Keratinocyte (primary cell): ENCODE measurements around the gene AKR1A1. TPM values are rescaled to one million over a fixed set of nuclear protein-coding genes. Genes with fewer than 3 reads are reported as not detected.

Experiments
- DNase-seq: peaks from one replicate; pipeline ENCODE4 v3.0.0-alpha.2; 2011; ENCODE audit warnings: low read depth, missing footprints, low spot score
- FAIRE-seq: peaks from 2 replicates; lab custom pipeline; 2011; peaks lifted over from hg19 to GRCh38; lab: Jason Lieb, UNC
- H2AFZ ChIP-seq: 2 replicates; pipeline ENCODE4 v1.6.0; 2012; ENCODE audit warnings: low read length, control low read depth, inconsistent platforms; ENCODE audit not compliant: control insufficient read depth
- H3K27ac ChIP-seq: 2 replicates; pipeline ENCODE4 v1.5.1; 2011; ENCODE audit warnings: low read length; ENCODE audit not compliant: control insufficient read depth, insufficient read depth
- H3K27me3 ChIP-seq: 3 replicates; pipeline ENCODE4 v1.6.0; 2011; ENCODE audit warnings: low read length; ENCODE audit not compliant: control insufficient read depth, insufficient read depth; ENCODE audit errors: extremely low read depth
- H3K36me3 ChIP-seq, 2 experiments: 2 replicates in 1 of 2; 3 replicates in 1 of 2; pipeline ENCODE4 v1.5.1; 2011; ENCODE audit warnings: low read length in 2 of 2, mild to moderate bottlenecking in 1 of 2; ENCODE audit not compliant: control insufficient read depth in 2 of 2, insufficient read depth in 2 of 2; ENCODE audit errors: extremely low read depth in 1 of 2
- H3K4me1 ChIP-seq: 3 replicates; pipeline ENCODE4 v1.5.1; 2011; ENCODE audit warnings: low read length; ENCODE audit not compliant: control insufficient read depth, insufficient read depth; ENCODE audit errors: extremely low read depth
- H3K4me2 ChIP-seq: 3 replicates; pipeline ENCODE4 v1.6.0; 2011; ENCODE audit warnings: low read depth, low read length; ENCODE audit not compliant: control insufficient read depth, insufficient read depth; ENCODE audit errors: extremely low read depth
- H3K4me3 ChIP-seq, 3 experiments: fragments of 200-600 bp in 1 of 3; sonication (generic) in 1 of 3; 2 replicates in 2 of 3; 3 replicates in 1 of 3; pipeline ENCODE4 v1.5.1; 2011 to 2016; ENCODE audit warnings: low read length in 3 of 3, mild to moderate bottlenecking in 3 of 3, control low read depth in 2 of 3, inconsistent platforms in 1 of 3, low read depth in 1 of 3, mixed read lengths in 1 of 3, mixed run types in 1 of 3, moderate library complexity in 1 of 3; ENCODE audit not compliant: control insufficient read depth in 2 of 3, insufficient read depth in 2 of 3; ENCODE audit errors: extremely low read depth in 1 of 3
- H3K79me2 ChIP-seq: 2 replicates; pipeline ENCODE4 v1.6.0; 2012; ENCODE audit warnings: low read length; ENCODE audit not compliant: control insufficient read depth, insufficient read depth
- H3K9ac ChIP-seq: 3 replicates; pipeline ENCODE4 v1.6.0; 2011; ENCODE audit warnings: low read length; ENCODE audit not compliant: control insufficient read depth, insufficient read depth; ENCODE audit errors: extremely low read depth
- H3K9me1 ChIP-seq: 3 replicates; pipeline ENCODE4 v1.6.0; 2011; ENCODE audit warnings: low read length; ENCODE audit not compliant: control insufficient read depth, insufficient read depth; ENCODE audit errors: extremely low read depth
- H3K9me3 ChIP-seq: 2 replicates; pipeline ENCODE4 v1.5.1; 2012; ENCODE audit warnings: low read depth, low read length; ENCODE audit not compliant: control insufficient read depth
- H4K20me1 ChIP-seq: 3 replicates; pipeline ENCODE4 v1.6.0; 2011; ENCODE audit warnings: low read length; ENCODE audit not compliant: control insufficient read depth, insufficient read depth; ENCODE audit errors: extremely low read depth
- CTCF ChIP-seq, 3 experiments: IDR thresholded peaks in 1 of 3; conservative IDR thresholded peaks in 1 of 3; optimal IDR thresholded peaks in 1 of 3; 2 replicates in 2 of 3; 3 replicates in 1 of 3; pipeline versions ENCODE3 to v1.5.1; 2011; ENCODE audit warnings: low read length in 3 of 3, mild to moderate bottlenecking in 3 of 3, moderate library complexity in 2 of 3, control low read depth in 1 of 3, inconsistent platforms in 1 of 3; ENCODE audit not compliant: insufficient read depth in 2 of 3; ENCODE audit errors: extremely low read depth in 1 of 3
- EZH2 ChIP-seq: IDR thresholded peaks from one replicate; pipeline ENCODE4 v1.6.1; 2012; ENCODE audit warnings: inconsistent platforms, mild to moderate bottlenecking, low read length, moderate library complexity
- dilution Hi-C: fragments of 300-500 bp; cut with MboI; formaldehyde crosslinking; loops from one replicate; pipeline ENCODE4 v1.7.0; 2020; ENCODE audit warnings: low sequenced_read_pairs; ENCODE audit not compliant: extremely low pct_ligation_motif_present
- polyA plus RNA-seq, 5 experiments: library from polyadenylated mRNA; depleted of rRNA in 3 of 5; stranded (reverse) in 3 of 5; stranded (forward) in 1 of 5; unstranded in 1 of 5; fragments of >200 nt; gene quantifications; 1 replicate in 1 of 5; 2 replicates in 3 of 5; 3 replicates in 1 of 5; pipeline versions ENCODE4 v1.2.1 to v1.2.3, GENCODE V29; 2011 to 2012; ENCODE audit warnings: missing spikeins in 2 of 5, low read depth in 1 of 5, low replicate concordance in 1 of 5

Gene AKR1A1
- polyA plus RNA-seq, 1 donor (not counting 4 experiments of a cell fraction or from before 2014, with no cell fraction given), result 107 TPM

GRCh38 chr1:45507893-45508292 lies 42.7 kb upstream of the AKR1A1 start:
- FAIRE-seq (no peak), DNase-seq (no peak)
- H3K79me2 ChIP-seq, result no peaks in the 10 kb centered on the region
- TF ChIP-seq CTCF (optimal IDR thresholded peaks at IDR 0.05 in 1 of 3, IDR thresholded peaks at IDR 0.05 in 1 of 3, conservative IDR thresholded peaks at IDR 0.05 in 1 of 3; ENCODE audit: extremely low read depth in 1 of 3, insufficient read depth in 2 of 3, low read length in 3 of 3), result no peak
- no peak for TF ChIP-seq EZH2
- no peak overlapping the region for H3K4me3 ChIP-seq
- no peaks in the 10 kb centered on the region for H3K9me3 ChIP-seq
- H3K36me3 ChIP-seq, result peaks cover 26 to 27% of the 10 kb centered on the region in 2 experiments
- H3K9ac ChIP-seq, result no peak overlapping the region
- no peak overlapping the region for H3K27ac ChIP-seq
- no peak overlapping the region for H2AFZ ChIP-seq
- dilution Hi-C loops, result no loop called here
- H3K4me2 ChIP-seq, result no peak overlapping the region
- no peaks in the 10 kb centered on the region for H3K27me3 ChIP-seq
- no peaks in the 10 kb centered on the region for H3K4me1 ChIP-seq
- peaks cover 4% of the 10 kb centered on the region for H4K20me1 ChIP-seq
- H3K9me1 ChIP-seq, result no peaks in the 10 kb centered on the region

- no peaks in the 10 kb centered on the region for H3K27me3 ChIP-seq
- H3K4me2 ChIP-seq, result no peak overlapping the region
- H3K79me2 ChIP-seq, result no peaks in the 10 kb centered on the region
- peak in 1 of 3 experiments; percentile 21 for TF ChIP-seq CTCF (optimal IDR thresholded peaks at IDR 0.05 in 1 of 3, IDR thresholded peaks at IDR 0.05 in 1 of 3, conservative IDR thresholded peaks at IDR 0.05 in 1 of 3; ENCODE audit: extremely low read depth in 1 of 3, insufficient read depth in 2 of 3, low read length in 3 of 3)
- no peak for TF ChIP-seq EZH2
- peaks cover 5% of the 10 kb centered on the region for H4K20me1 ChIP-seq
- dilution Hi-C loops, result no loop called here
- no peak overlapping the region for H3K4me3 ChIP-seq
- no peak overlapping the region for H2AFZ ChIP-seq
- H3K9me1 ChIP-seq, result no peaks in the 10 kb centered on the region
- H3K9me3 ChIP-seq, result no peaks in the 10 kb centered on the region
- no peak for FAIRE-seq
- no peak overlapping the region for H3K9ac ChIP-seq
- no peak overlapping the region for H3K27ac ChIP-seq
- DNase-seq, result no peak
- H3K4me1 ChIP-seq, result no peaks in the 10 kb centered on the region
- peaks cover 26 to 27% of the 10 kb centered on the region in 2 experiments for H3K36me3 ChIP-seq
Measured at GRCh38 chr1:45508295-45509151, 42.1 kb upstream of the AKR1A1 start.
